HCT116 (cell line): ENCODE data around the gene ATG4B. TPM values are rescaled to one million over a fixed set of nuclear protein-coding genes. Genes with fewer than 3 reads are reported as not detected.

Source experiments
- ATAC-seq: fragments of 200-7000 bp; cut with Tn5 transposase; 2 replicates; pipeline ENCODE4 v1.9.1; 2020; ENCODE audit warnings: mild to moderate bottlenecking, moderate library complexity
- BruUV-seq: library from RNA; stranded (reverse); fragments of 400-500 nt; replicated peaks from 2 replicates; lab custom pipeline; 2021; lab: Mats Ljungman, UMichigan
- CTCF ChIA-PET: fragments of 300-600 bp; sonication (Branson Sonifier 250); formaldehyde crosslinking; loops from one replicate; lab custom pipeline; 2021; ENCODE audit warnings: antibody characterized with exemption; lab: Charles Lee
- POLR2A ChIA-PET: fragments of 300-600, 350-600 bp; sonication (Branson Sonifier 250); formaldehyde crosslinking; loops from one replicate; lab custom pipeline; 2021; ENCODE audit warnings: antibody characterized with exemption; lab: Charles Lee
- RAD21 ChIA-PET, 2 experiments: fragments of 300-600 bp; sonication (Branson Sonifier 250); formaldehyde crosslinking; loops; one replicate each; lab custom pipeline; 2023; ENCODE audit warnings: low total read pairs in 2 of 2; ENCODE audit not compliant: uncharacterized antibody in 2 of 2, unreplicated experiment in 2 of 2, low non-redundant PET in 1 of 2; lab: Charles Lee
- DNase-seq: peaks from one replicate; pipeline ENCODE4 v3.0.0-alpha.2; 2010; ENCODE audit warnings: low read depth, low spot score
- H2AFZ ChIP-seq: fragments of 200-600 bp; shearing (Covaris generic), sonication (generic); 2 replicates; pipeline ENCODE4 v1.6.1; 2017; ENCODE audit warnings: low read depth, mixed run types, mixed read lengths, antibody characterized with exemption, low read length; ENCODE audit not compliant: poor library complexity, severe bottlenecking
- H3K27ac ChIP-seq: 2 replicates; pipeline ENCODE4 v1.5.1; 2012; ENCODE audit warnings: low read depth, low read length
- H3K27me3 ChIP-seq: fragments of 200-600 bp; sonication (generic); 2 replicates; pipeline ENCODE4 v1.6.1; 2016; ENCODE audit warnings: mixed run types, low read length, mixed read lengths; ENCODE audit not compliant: insufficient read depth
- H3K36me3 ChIP-seq, 2 experiments: fragments of 200-500 bp in 1 of 2; fragments of 200-600 bp in 1 of 2; sonication (Bioruptor generic) in 1 of 2; sonication (generic) in 1 of 2; 2 replicates each; pipeline versions ENCODE4 v1.5.1 to v1.6.1; 2014 to 2016; ENCODE audit warnings: low read length in 2 of 2, inconsistent platforms in 1 of 2, mixed read lengths in 1 of 2, mixed run types in 1 of 2; ENCODE audit not compliant: insufficient read depth in 2 of 2, control insufficient read depth in 1 of 2
- H3K4me1 ChIP-seq, 2 experiments: fragments of 200-600 bp in 1 of 2; sonication (generic) in 1 of 2; 2 replicates each; pipeline versions ENCODE4 v1.5.1 to v1.6.1; 2012 to 2017; ENCODE audit warnings: low read length in 2 of 2, inconsistent platforms in 1 of 2, mild to moderate bottlenecking in 1 of 2, mixed read lengths in 1 of 2, mixed run types in 1 of 2, moderate library complexity in 1 of 2; ENCODE audit not compliant: insufficient read depth in 2 of 2, control insufficient read depth in 1 of 2
- H3K4me2 ChIP-seq: fragments of 200-600 bp; sonication (generic); 2 replicates; pipeline ENCODE4 v1.6.1; 2017; ENCODE audit warnings: mixed run types, low read length, mixed read lengths
- H3K4me3 ChIP-seq, 2 experiments: fragments of 200-600 bp in 1 of 2; sonication (generic) in 1 of 2; replicated peaks in 1 of 2; 2 replicates each; pipeline ENCODE4 v1.5.1; 2011 to 2016; ENCODE audit warnings: low read length in 2 of 2, control low read depth in 1 of 2, low read depth in 1 of 2, mild to moderate bottlenecking in 1 of 2, mixed read lengths in 1 of 2, mixed run types in 1 of 2
- H3K79me2 ChIP-seq: fragments of 200-600 bp; sonication (generic); 2 replicates; pipeline ENCODE4 v1.6.1; 2017; ENCODE audit warnings: mild to moderate bottlenecking, mixed run types, low read length, moderate library complexity, mixed read lengths; ENCODE audit not compliant: insufficient read depth
- H3K9ac ChIP-seq: fragments of 200-600 bp; sonication (generic); 2 replicates; pipeline ENCODE4 v1.6.1; 2016; ENCODE audit warnings: low read length, mixed read lengths
- H3K9me2 ChIP-seq: fragments of 200-600 bp; sonication (generic), shearing (Covaris generic); 2 replicates; pipeline ENCODE4 v1.6.1; 2017; ENCODE audit warnings: mixed run types, mild to moderate bottlenecking, moderate library complexity; ENCODE audit not compliant: insufficient read depth
- H3K9me3 ChIP-seq, 2 experiments: fragments of 200-500 bp in 1 of 2; fragments of 200-600 bp in 1 of 2; sonication (Bioruptor generic) in 1 of 2; sonication (generic) in 1 of 2; 2 replicates each; pipeline ENCODE4 v1.6.1; 2014 to 2017; ENCODE audit warnings: low read length in 2 of 2, mixed read lengths in 2 of 2, inconsistent platforms in 1 of 2, low read depth in 1 of 2, mild to moderate bottlenecking in 1 of 2, mixed run types in 1 of 2, moderate library complexity in 1 of 2; ENCODE audit not compliant: control insufficient read depth in 1 of 2, insufficient read depth in 1 of 2
- H4K20me1 ChIP-seq: fragments of 200-600 bp; sonication (generic), shearing (Covaris generic); 2 replicates; pipeline ENCODE4 v1.6.1; 2017; ENCODE audit warnings: mixed run types, mild to moderate bottlenecking, moderate library complexity; ENCODE audit not compliant: insufficient read depth
- ATF3 ChIP-seq: IDR thresholded peaks from 2 replicates; pipeline ENCODE4 v1.6.1; 2012
- CBX3 ChIP-seq: IDR thresholded peaks from 2 replicates; pipeline ENCODE4 v1.6.1; 2012; ENCODE audit warnings: low read depth
- CEBPB ChIP-seq: IDR thresholded peaks from 2 replicates; pipeline ENCODE4 v1.6.1; 2012; ENCODE audit warnings: low read depth
- EGR1 ChIP-seq: IDR thresholded peaks from 2 replicates; pipeline ENCODE4 v1.6.1; 2012; ENCODE audit warnings: low read depth
- ELF1 ChIP-seq: IDR thresholded peaks from 2 replicates; pipeline ENCODE4 v1.6.1; 2012; ENCODE audit warnings: low read depth, borderline replicate concordance
- FOSL1 ChIP-seq: IDR thresholded peaks from 2 replicates; pipeline ENCODE4 v1.6.1; 2012; ENCODE audit warnings: low read depth
- JUND ChIP-seq: IDR thresholded peaks from 2 replicates; pipeline ENCODE4 v1.6.1; 2012
- POLR2A ChIP-seq: IDR thresholded peaks from 2 replicates; pipeline ENCODE4 v1.7.0; 2011; ENCODE audit warnings: borderline replicate concordance; ENCODE audit not compliant: insufficient read depth, insufficient read length; ENCODE audit errors: extremely low read depth
- POLR2AphosphoS5 ChIP-seq: IDR thresholded peaks from 2 replicates; pipeline ENCODE4 v1.6.1; 2011; ENCODE audit warnings: mild to moderate bottlenecking, low read depth, low read length, moderate library complexity
- RAD21 ChIP-seq: IDR thresholded peaks from 2 replicates; pipeline ENCODE4 v1.6.1; 2012; ENCODE audit warnings: low read depth, mild to moderate bottlenecking
- REST ChIP-seq: IDR thresholded peaks from 2 replicates; pipeline ENCODE4 v1.6.1; 2012; ENCODE audit warnings: low read depth
- SIN3A ChIP-seq: IDR thresholded peaks from 2 replicates; pipeline ENCODE4 v1.6.1; 2012; ENCODE audit warnings: low read depth
- SP1 ChIP-seq: IDR thresholded peaks from 2 replicates; pipeline ENCODE4 v1.6.1; 2012; ENCODE audit warnings: low read depth
- SRF ChIP-seq: IDR thresholded peaks from 2 replicates; pipeline ENCODE4 v1.6.1; 2012; ENCODE audit warnings: low read depth
- TCF7L2 ChIP-seq: IDR thresholded peaks from 2 replicates; pipeline ENCODE4 v1.7.0; 2011; ENCODE audit warnings: borderline replicate concordance, inconsistent platforms; ENCODE audit not compliant: insufficient read depth, insufficient read length; ENCODE audit errors: extremely low read depth
- ZBTB33 ChIP-seq: IDR thresholded peaks from 2 replicates; pipeline ENCODE4 v1.6.1; 2011; ENCODE audit warnings: mild to moderate bottlenecking, low read length, moderate library complexity; ENCODE audit not compliant: insufficient replicate concordance; ENCODE audit errors: extremely low read depth
- ZFX ChIP-seq: fragments of 450-650 bp; IDR thresholded peaks from 2 replicates; pipeline ENCODE4 v1.6.1; 2017
- ZNF274 ChIP-seq: fragments of 200-500 bp; sonication (Bioruptor generic); IDR thresholded peaks from 2 replicates; pipeline ENCODE4 v1.6.1; 2014; ENCODE audit warnings: mild to moderate bottlenecking, low read depth, low read length, inconsistent platforms
- intact Hi-C: fragments of 100-400 bp; cut with micrococcal nuclease; formaldehyde crosslinking; loops from 2 replicates; pipeline ENCODE4 v1.10.0; 2022
- total RNA-seq: library from RNA; stranded (reverse); gene quantifications from one replicate; pipeline ENCODE4 v1.2.1, GENCODE V29; 2021; ENCODE audit not compliant: unreplicated experiment
- TF ChIP-seq, protein P1 (sequence below): IDR thresholded peaks from 2 replicates; pipeline ENCODE4 v1.6.1; 2012
- TF ChIP-seq, protein P2 (sequence below), 3 experiments: fragments of 200-600 bp in 1 of 3; sonication (generic) in 1 of 3; IDR thresholded peaks in 2 of 3; conservative IDR thresholded peaks in 1 of 3; 2 replicates each; pipeline ENCODE4 v1.5.1; 2012 to 2017; ENCODE audit warnings: low read depth in 2 of 3, low read length in 2 of 3, antibody characterized with exemption in 1 of 3, borderline replicate concordance in 1 of 3, control low read depth in 1 of 3, mild to moderate bottlenecking in 1 of 3, mixed read lengths in 1 of 3, mixed run types in 1 of 3, moderate library complexity in 1 of 3; ENCODE audit not compliant: insufficient read depth in 1 of 3

The ATG4B gene
- total RNA-seq, 1 experiment from 2014 or later = 87.4 TPM

- no peak overlapping the region for H2AFZ ChIP-seq
- no peak for TF ChIP-seq EGR1
- no peak for TF ChIP-seq CEBPB
- TF ChIP-seq, protein P1, sequence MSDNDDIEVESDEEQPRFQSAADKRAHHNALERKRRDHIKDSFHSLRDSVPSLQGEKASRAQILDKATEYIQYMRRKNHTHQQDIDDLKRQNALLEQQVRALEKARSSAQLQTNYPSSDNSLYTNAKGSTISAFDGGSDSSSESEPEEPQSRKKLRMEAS = no peak
- no peak for TF ChIP-seq RAD21
- TF ChIP-seq POLR2A = no peak
- no peak for TF ChIP-seq FOSL1
- TF ChIP-seq ELF1 = no peak
- TF ChIP-seq, protein P2, sequence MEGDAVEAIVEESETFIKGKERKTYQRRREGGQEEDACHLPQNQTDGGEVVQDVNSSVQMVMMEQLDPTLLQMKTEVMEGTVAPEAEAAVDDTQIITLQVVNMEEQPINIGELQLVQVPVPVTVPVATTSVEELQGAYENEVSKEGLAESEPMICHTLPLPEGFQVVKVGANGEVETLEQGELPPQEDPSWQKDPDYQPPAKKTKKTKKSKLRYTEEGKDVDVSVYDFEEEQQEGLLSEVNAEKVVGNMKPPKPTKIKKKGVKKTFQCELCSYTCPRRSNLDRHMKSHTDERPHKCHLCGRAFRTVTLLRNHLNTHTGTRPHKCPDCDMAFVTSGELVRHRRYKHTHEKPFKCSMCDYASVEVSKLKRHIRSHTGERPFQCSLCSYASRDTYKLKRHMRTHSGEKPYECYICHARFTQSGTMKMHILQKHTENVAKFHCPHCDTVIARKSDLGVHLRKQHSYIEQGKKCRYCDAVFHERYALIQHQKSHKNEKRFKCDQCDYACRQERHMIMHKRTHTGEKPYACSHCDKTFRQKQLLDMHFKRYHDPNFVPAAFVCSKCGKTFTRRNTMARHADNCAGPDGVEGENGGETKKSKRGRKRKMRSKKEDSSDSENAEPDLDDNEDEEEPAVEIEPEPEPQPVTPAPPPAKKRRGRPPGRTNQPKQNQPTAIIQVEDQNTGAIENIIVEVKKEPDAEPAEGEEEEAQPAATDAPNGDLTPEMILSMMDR (IDR thresholded peaks at IDR 0.05 in 2 of 3, conservative IDR thresholded peaks at IDR 0.05 in 1 of 3; ENCODE audit: borderline replicate concordance in 1 of 3, insufficient read depth in 1 of 3, low read depth in 2 of 3, low read length in 2 of 3) = no peak
- no peak for TF ChIP-seq ATF3
- TF ChIP-seq POLR2AphosphoS5 = no peak
- no peak for TF ChIP-seq SIN3A
- no peak for TF ChIP-seq REST
- no peak for TF ChIP-seq TCF7L2
- TF ChIP-seq ZFX = no peak
- no peak for TF ChIP-seq SRF
- TF ChIP-seq CBX3 = no peak
- TF ChIP-seq ZNF274 = no peak
- TF ChIP-seq SP1 = no peak
- no peak for TF ChIP-seq JUND
- no peak for TF ChIP-seq ZBTB33
- TF ChIP-seq, all 23 proteins: peak for 0
- RAD21 ChIA-PET = no interaction called here
- Histone ChIP-seq H4K20me1 (no peaks in the 10 kb centered on the region; the same call in 1 of the 2 replicates), H3K9ac (no peak overlapping the region), H3K9me3 (no peaks in the 10 kb centered on the region), H3K27ac (no peak overlapping the region), H3K79me2 (peaks cover 46% of the 10 kb centered on the region), H3K27me3 (no peaks in the 10 kb centered on the region), H3K9me2 (no peaks in the 10 kb centered on the region), H3K4me2 (no peak overlapping the region), H3K4me3 (no peak overlapping the region), H3K4me1 (no peaks in the 10 kb centered on the region), H3K36me3 (peaks cover 19 to 21% of the 10 kb centered on the region in 2 experiments; a peak in 3 of 4 replicates)
- ATAC-seq (no peak), DNase-seq (no peak)
- intact Hi-C loops = no loop called here
- CTCF ChIA-PET = no interaction called here
- POLR2A ChIA-PET = no interaction called here
- no TSS peak for BruUV-seq
Observed at GRCh38 chr2:241653210-241653750, 15.8 kb downstream of the ATG4B start.
